GM19193 (cell line): ENCODE results near the gene LYZL2.

Experiments
- POLR2A ChIP-seq: IDR thresholded peaks from 4 replicates; pipeline ENCODE4 v1.6.1; 2011; ENCODE audit not compliant: insufficient read depth, insufficient read length; ENCODE audit errors: extremely low read depth

Gene LYZL2

DNA sequence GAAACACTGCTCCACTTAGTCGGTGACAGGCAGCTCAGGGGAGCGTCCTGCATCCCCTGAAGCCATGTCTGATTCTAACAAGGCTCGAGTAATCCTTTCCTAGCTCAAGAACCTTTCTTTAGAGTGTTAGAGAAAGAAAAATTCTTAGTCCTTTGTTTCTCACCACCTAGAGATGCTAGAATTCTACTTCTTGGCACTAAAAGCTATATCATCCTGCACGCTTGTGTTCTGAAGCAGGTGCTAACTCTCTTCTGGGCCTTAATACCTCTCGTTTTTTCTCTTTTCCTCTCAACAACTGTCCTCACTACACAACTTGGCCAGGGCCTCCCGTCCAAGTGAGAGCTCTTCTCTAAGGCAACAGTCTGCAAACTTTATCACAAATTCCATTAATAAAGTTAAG, at the start of gene LYZL2:
LYZL2 (minus strand) TSS at position 101 of the 400 bp plus-strand sequence. CDS start 2,838 bp downstream, outside the sequence.
- TF ChIP-seq POLR2A = no peak

GRCh38 chr10:30675791-30676718, 46.5 kb upstream of the LYZL2 start:
- no peak for TF ChIP-seq POLR2A

GRCh38 chr10:30674796-30675195, 45.2 kb upstream of the LYZL2 start:
- no peak for TF ChIP-seq POLR2A

- TF ChIP-seq POLR2A = no peak
These were observed 41.6 kb upstream of the LYZL2 start for GRCh38 chr10:30671026-30671616.

DNA sequence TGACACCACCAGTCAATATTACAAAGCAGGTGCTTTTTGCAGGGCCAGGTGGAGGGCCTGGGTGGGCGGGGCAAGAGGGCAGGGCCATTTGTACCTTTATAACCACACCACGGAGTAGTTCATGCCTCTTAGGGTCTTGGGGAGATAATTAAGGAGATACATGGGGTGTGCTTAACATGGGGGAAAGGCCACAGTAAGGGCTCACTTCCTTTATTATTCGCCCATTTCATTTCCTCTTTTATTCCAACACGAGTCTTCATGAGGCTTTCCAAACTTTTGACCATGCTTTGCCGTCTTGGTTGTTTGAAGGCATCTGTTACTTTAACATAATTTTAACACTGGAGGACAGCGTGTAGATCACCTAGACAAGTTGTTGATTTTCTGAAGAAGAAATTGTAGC, 33.3 kb upstream of the LYZL2 start:
- no peak for TF ChIP-seq POLR2A

DNA sequence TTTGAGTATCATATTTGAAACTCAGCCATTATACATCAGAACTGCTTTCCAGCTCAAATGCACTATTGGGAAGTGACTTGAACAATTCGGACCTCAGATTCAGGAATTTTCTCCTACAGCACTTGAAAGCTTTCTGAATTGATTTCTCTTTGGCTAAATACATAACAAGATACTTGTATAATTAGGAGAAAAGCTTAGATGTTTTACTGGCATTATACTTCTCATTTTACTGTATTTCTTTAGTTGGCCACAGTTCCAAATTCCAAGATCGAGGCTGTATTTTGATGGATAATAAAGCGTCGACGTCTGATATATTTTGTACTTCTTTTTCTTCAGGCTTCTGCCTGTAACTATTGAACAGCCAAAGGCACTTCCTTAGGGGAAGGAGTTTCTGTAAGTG, 26.7 kb upstream of the LYZL2 start:
- no peak for TF ChIP-seq POLR2A

DNA sequence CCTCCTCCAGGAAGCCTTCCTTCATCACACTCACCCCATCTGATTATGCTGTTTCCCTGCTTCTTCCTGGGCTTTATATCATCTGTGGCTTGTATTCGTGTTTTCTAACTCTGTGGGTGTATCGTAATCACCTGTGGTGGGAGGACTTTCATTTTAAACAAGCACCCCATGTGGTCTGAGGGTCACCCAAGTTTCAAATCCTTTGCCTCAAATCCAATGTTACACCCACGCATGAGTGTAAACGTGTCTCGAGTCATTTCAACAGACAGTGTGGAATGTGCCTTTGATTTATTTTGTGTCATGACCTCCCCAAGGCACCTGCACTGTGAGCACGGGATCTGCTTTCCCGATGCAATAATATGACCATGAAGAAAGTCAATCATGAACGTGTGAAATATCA, 17.5 kb upstream of the LYZL2 start:
- no peak for TF ChIP-seq POLR2A

- TF ChIP-seq POLR2A = no peak
These were observed 15.8 kb upstream of the LYZL2 start for GRCh38 chr10:30645340-30645827.

DNA sequence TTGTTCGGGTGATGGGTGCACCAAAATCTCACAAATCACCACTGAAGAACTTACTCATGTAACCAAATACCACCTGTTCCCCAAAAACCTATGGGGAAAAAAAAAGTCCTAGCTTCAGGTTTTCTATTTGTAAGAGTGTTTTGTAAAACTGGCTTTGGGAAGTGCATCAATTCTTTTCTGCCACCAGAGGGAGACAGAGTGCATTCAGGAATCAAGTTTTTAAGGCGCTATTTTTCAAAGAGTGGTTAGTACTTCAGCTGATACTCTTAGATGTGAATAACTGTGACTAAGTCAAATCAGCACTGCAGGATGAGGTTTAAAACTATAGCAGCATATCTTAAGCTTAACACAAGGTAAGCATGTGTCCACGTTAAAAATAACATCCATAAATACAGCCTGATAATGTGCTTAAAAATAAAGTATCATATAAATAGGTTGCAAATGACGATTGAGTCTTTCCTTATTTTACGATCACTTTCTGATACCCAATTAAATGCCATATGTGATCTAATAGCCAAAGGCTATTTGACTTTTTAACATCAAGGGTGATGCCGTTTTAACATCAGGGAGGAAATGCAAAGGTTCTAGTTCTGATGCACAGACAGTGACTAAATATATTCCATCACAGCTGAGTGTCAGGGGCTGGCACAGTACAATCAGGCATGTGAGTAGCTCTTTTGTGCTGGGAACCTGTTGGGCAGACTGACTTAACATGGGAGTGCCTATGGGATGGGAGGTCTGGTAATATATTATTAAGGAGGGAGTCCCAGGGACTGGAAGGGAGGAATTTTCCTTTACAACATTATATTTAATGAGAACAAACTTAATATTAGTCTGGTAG, 10.6 kb upstream of the LYZL2 start:
- TF ChIP-seq POLR2A = no peak

DNA sequence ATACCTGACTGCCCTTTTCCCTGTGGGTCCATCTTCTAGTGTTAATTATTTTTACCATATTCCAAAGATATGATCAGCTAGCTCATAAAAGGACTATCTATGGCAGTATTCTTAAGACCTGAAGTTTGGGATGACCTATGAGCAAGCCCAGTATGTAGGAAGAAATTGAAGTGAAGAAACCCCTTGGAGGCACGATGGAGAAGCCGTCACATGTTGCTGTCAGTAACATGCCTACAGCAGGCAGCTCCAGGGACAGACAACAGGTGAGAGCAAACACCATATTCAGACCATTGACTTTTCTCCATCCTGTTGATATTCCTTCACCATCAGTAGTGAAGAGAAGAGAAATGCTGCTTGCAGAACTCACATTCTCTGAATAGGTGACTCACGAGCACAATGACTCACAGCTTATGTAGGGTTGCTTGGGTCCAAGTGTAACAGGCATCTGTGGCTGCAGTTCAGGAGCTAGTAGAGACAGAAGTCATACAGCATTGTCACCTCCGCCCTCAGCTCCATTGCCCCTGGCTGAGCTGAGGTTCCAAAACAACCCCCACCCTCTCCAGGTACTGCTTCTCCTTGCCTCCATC, 8.4 kb upstream of the LYZL2 start:
- no peak for TF ChIP-seq POLR2A

- TF ChIP-seq POLR2A = no peak
These were observed 1.6 kb upstream of the LYZL2 start for GRCh38 chr10:30631188-30631587.

DNA sequence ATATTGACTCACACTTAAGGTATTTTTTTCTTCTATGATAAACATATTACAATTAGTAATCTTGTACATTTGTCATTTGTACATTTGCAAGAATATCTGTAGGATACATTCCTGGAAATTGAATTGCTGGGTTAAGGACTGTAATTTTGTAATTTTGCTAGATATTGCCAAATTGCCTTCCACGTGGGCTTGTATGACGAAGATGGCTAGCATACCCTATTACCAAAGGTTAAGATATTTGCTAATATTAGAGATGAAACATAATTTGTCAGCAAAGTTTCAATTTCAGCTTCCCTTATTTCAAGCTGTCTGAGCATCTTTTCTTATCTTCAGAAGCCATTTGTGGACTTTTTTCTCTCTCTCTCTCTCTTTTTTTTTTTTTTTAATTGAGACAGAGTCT, 1.0 kb upstream of the LYZL2 start:
- TF ChIP-seq POLR2A = no peak

DNA sequence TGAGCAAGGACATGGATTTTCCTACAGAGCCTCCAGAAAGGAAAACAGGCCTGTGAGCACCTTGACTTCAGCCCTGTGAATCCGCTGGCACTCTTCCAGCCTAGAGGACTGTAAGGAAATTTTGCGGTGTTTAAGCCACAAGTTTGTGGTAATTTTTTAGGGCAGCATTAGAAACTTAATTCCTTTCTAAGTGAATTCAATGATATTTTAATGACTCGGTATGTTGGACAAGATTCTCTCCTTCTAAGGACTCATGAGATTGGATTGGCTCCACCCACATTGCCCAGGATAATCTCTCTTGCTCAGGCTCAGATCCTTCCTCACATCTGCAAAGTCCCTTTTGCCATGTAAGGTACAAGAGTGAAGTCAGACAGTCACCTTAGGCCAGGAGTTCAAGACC, 4.5 kb downstream of the LYZL2 start:
- TF ChIP-seq POLR2A = no peak

GRCh38 chr10:30619966-30620365, 9.6 kb downstream of the LYZL2 start:
- no peak for TF ChIP-seq POLR2A

DNA sequence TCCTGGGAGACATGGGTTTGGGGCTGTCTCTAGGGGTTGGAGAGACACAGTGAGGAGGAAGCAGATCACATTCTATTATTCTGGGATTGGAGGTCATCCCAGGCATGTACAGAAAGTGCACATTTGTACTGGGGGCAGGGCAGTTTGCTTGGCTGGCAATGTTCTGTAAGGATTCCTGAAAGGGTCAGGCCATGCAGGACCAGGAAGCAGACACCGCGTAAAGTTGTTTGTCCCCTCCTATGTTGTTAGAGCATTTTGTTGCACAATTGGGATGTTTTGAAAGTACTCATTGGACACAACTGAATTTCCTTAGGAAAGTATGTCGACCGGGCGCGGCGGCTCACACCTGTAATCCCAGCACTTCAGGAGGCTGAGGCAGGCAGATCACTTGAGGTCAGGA, 12.5 kb downstream of the LYZL2 start:
- no peak for TF ChIP-seq POLR2A

DNA sequence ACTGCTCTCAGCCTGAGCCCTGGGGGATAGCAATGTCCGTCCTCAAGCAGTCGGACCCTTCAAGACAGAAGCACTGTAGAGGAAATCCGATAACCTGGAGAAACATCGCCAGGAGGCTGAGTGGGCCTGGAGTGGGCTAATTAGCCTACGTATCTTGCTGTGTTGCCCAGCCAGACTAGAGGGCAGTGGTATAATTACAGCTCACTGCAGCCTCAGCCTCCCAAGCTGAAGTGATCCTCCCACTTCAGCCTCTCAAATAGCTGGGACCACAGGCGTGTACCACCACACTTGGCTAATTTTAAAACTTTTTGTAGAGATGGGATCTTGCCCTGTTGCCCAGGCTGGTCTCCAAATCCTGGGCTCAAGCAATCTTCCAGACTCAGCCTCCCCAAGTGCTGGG, 21.7 kb downstream of the LYZL2 start:
- TF ChIP-seq POLR2A = no peak

DNA sequence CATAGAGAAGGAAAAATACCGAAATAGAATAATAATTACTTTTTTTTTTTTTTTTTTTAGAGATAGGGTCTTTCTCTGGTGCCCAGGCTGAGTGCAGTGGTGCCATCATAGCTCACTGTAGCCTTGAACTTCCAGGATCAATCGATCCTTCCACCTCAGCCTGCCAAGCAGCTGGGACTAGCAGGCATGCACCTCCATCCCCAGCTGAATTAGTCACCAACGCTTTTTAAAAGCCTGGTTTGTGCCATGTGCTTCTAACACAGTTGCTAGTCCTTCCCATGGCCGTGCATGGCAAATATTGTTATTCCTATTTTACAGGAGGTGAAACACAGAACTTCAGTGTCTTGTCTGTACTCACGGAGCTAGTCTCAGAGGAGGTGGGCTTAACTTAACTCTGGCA, 23.2 kb downstream of the LYZL2 start:
- TF ChIP-seq POLR2A = no peak
